Left ventricle myocardium inferior (tissue), 1 donor: ENCODE data around the gene CCDC33. TPM values are rescaled to one million over a fixed set of nuclear protein-coding genes. Genes with fewer than 3 reads are reported as not detected.

Experiments
- DNase-seq: peaks from one replicate; pipeline ENCODE4 v3.0.0-alpha.2; 2020
- H3K27ac ChIP-seq: fragments of 200-600 bp; replicated peaks from 2 replicates; pipeline ENCODE4 v1.8.0; 2021
- H3K27me3 ChIP-seq: fragments of 200-600 bp; 2 replicates; pipeline ENCODE4 v1.8.0; 2021; ENCODE audit warnings: low read depth
- H3K36me3 ChIP-seq: fragments of 200-600 bp; 2 replicates; pipeline ENCODE4 v1.8.0; 2021
- H3K4me1 ChIP-seq: fragments of 200-600 bp; 2 replicates; pipeline ENCODE4 v1.8.0; 2021
- H3K4me3 ChIP-seq: fragments of 200-600 bp; 2 replicates; pipeline ENCODE4 v1.8.0; 2021; ENCODE audit warnings: mild to moderate bottlenecking, moderate library complexity
- H3K9me3 ChIP-seq: fragments of 200-600 bp; replicated peaks from 2 replicates; pipeline ENCODE4 v1.8.0; 2021
- intact Hi-C: fragments of 100-400 bp; cut with micrococcal nuclease; formaldehyde crosslinking; loops from one replicate; pipeline ENCODE4 v1.11.0; 2022
- total RNA-seq: library from RNA; stranded (reverse); fragmentation: NEBNext Ultra II Directional; extraction: Animal tissue kit (Norgen Biotek cat#: 25700); gene quantifications from one replicate; pipeline ENCODE4 v1.2.1, GENCODE V29; 2021
- TF ChIP-seq, protein P1 (sequence below): fragments of 200-600 bp; IDR thresholded peaks from 2 replicates; pipeline ENCODE4 v1.8.0; 2021; ENCODE audit warnings: antibody characterized with exemption, mild to moderate bottlenecking, borderline replicate concordance
- donor health status: DM: no; HTN: yes; CAD: no; lungs with severe emphysema.

The CCDC33 gene
- total RNA-seq, 1 donor from 2014 or later, result 0.11 TPM

- Histone ChIP-seq H3K27ac (no peak overlapping the region), H3K4me3 (no peak overlapping the region), H3K27me3 (peaks cover 10% of the 10 kb centered on the region), H3K4me1 (peaks cover 9% of the 10 kb centered on the region), H3K9me3 (no peaks in the 10 kb centered on the region), H3K36me3 (no peaks in the 10 kb centered on the region)
- TF ChIP-seq, protein P1, sequence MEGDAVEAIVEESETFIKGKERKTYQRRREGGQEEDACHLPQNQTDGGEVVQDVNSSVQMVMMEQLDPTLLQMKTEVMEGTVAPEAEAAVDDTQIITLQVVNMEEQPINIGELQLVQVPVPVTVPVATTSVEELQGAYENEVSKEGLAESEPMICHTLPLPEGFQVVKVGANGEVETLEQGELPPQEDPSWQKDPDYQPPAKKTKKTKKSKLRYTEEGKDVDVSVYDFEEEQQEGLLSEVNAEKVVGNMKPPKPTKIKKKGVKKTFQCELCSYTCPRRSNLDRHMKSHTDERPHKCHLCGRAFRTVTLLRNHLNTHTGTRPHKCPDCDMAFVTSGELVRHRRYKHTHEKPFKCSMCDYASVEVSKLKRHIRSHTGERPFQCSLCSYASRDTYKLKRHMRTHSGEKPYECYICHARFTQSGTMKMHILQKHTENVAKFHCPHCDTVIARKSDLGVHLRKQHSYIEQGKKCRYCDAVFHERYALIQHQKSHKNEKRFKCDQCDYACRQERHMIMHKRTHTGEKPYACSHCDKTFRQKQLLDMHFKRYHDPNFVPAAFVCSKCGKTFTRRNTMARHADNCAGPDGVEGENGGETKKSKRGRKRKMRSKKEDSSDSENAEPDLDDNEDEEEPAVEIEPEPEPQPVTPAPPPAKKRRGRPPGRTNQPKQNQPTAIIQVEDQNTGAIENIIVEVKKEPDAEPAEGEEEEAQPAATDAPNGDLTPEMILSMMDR, result no peak
- no peak for DNase-seq
- intact Hi-C loops, result loop anchor here (10.0 kb wide), 1 partner anchor 89 kb away; no protein-coding TSS in a partner anchor
Observed at GRCh38 chr15:74233851-74234597, 2.1 kb upstream of the CCDC33 start.

DNA sequence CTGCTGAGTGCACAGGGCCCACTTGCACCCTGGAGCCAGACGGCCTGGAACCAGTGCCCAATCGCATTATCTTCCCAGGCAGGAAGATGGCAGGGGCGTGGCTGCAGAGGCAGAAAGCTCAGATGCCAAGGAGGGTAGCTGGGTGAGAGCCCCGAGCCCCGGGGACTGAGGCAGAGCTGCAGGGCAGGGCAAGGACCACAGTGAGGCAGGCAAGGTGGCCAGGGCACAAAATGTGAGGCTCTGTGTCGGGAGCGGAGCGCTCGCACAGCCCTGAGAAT, 1.6 kb upstream of the CCDC33 start:
- Histone ChIP-seq H3K27me3 (peaks cover 5% of the 10 kb centered on the region), H3K36me3 (no peaks in the 10 kb centered on the region), H3K9me3 (no peaks in the 10 kb centered on the region), H3K4me1 (peaks cover 11% of the 10 kb centered on the region), H3K27ac (no peak overlapping the region), H3K4me3 (no peak overlapping the region)
- TF ChIP-seq, protein P1, result no peak
- no peak for DNase-seq
- intact Hi-C loops, result loop anchor here (10.0 kb wide), 1 partner anchor 90 kb away; no protein-coding TSS in a partner anchor

GRCh38 chr15:74239051-74239705, 3.1 kb downstream of the CCDC33 start:
- peaks cover 47% of the 10 kb centered on the region for H3K4me1 ChIP-seq
- peak overlapping the region; percentile 74 for H3K27ac ChIP-seq
- TF ChIP-seq, protein P1, result no peak
- DNase-seq, result no peak
- no peaks in the 10 kb centered on the region for H3K27me3 ChIP-seq
- H3K9me3 ChIP-seq, result no peaks in the 10 kb centered on the region
- intact Hi-C loops, result loop anchor here (10.0 kb wide), 1 partner anchor 94 kb away; no protein-coding TSS in a partner anchor
- no peak overlapping the region for H3K4me3 ChIP-seq
- H3K36me3 ChIP-seq, result no peaks in the 10 kb centered on the region

GRCh38 chr15:74240002-74240568, 4.0 kb downstream of the CCDC33 start:
- H3K9me3 ChIP-seq, result no peaks in the 10 kb centered on the region
- peak overlapping the region; percentile 74 for H3K27ac ChIP-seq
- TF ChIP-seq, protein P1, result peak; percentile 62
- DNase-seq, result peak; percentile 85
- intact Hi-C loops, result no loop called here
- peaks cover 48% of the 10 kb centered on the region for H3K4me1 ChIP-seq
- no peak overlapping the region for H3K4me3 ChIP-seq
- no peaks in the 10 kb centered on the region for H3K36me3 ChIP-seq
- peaks cover 6% of the 10 kb centered on the region for H3K27me3 ChIP-seq

- Histone ChIP-seq H3K4me3 (no peak overlapping the region), H3K4me1 (peaks cover 56% of the 10 kb centered on the region), H3K36me3 (no peaks in the 10 kb centered on the region), H3K9me3 (no peaks in the 10 kb centered on the region), H3K27me3 (peaks cover 16% of the 10 kb centered on the region), H3K27ac (peak overlapping the region; percentile 74)
- TF ChIP-seq, protein P1, result no peak
- intact Hi-C loops, result no loop called here
- DNase-seq, result no peak
Observed at GRCh38 chr15:74240897-74241614, 4.9 kb downstream of the CCDC33 start.
